NT2/D1 (cell line): ENCODE results near the gene SPRING1.

Experiments
- SUZ12 ChIP-seq: IDR thresholded peaks from 2 replicates; pipeline ENCODE4 v1.6.1; 2011; ENCODE audit not compliant: insufficient read length, insufficient read depth; ENCODE audit errors: extremely low read depth
- YY1 ChIP-seq: IDR thresholded peaks from 2 replicates; pipeline ENCODE4 v1.6.1; 2011; ENCODE audit not compliant: insufficient read length, insufficient read depth

DNA sequence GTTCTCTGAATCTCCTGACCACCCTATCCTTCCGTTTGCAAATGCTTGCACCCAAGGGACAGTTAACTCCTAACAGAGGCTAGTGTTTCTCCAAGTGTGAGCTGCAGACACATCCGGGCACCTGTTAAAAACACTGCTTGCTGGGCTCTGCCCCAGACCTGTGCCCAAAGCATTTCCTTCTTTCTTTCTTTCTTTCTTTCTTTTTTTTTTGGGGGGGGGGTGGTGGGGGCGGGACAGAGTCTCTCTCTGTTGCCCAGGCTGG, 42.5 kb downstream of the SPRING1 start:
- TF ChIP-seq YY1 (no peak), SUZ12 (no peak)
